HepG2 (cell line): ENCODE results near the gene KRTAP10-11. TPM values are rescaled to one million over a fixed set of nuclear protein-coding genes. Genes with fewer than 3 reads are reported as not detected.

Source experiments
- ATAC-seq: fragments of 200-7000 bp; cut with Tn5 transposase; 3 replicates; pipeline ENCODE4 v1.9.1; 2020; ENCODE audit warnings: mild to moderate bottlenecking, moderate library complexity
- BruUV-seq: library from RNA; stranded (reverse); fragments of 400-500 nt; replicated peaks from 2 replicates; lab custom pipeline; 2021; lab: Mats Ljungman, UMichigan
- CTCF ChIA-PET: fragments of 300-600 bp; formaldehyde crosslinking; extraction: SDS; loops from one replicate; lab custom pipeline; 2021; ENCODE audit warnings: low total read pairs, inconsistent platforms, low intra/inter-chr PET ratio; lab: Yijun Ruan, JAX
- POLR2A ChIA-PET: fragments of 350-600 bp; sonication (Branson Sonifier 250); formaldehyde crosslinking; loops from one replicate; lab custom pipeline; 2020; ENCODE audit warnings: antibody characterized with exemption, inconsistent platforms; lab: Yijun Ruan, JAX
- DNase-seq: peaks from one replicate; pipeline ENCODE4 v3.0.0-alpha.2; 2015; ENCODE audit warnings: low spot score
- FAIRE-seq: peaks from 3 replicates; lab custom pipeline; 2011; peaks lifted over from hg19 to GRCh38; lab: Jason Lieb, UNC
- H2AFZ ChIP-seq: one replicate; pipeline ENCODE4 v1.6.1; 2011; ENCODE audit warnings: low read length, inconsistent platforms
- H3K27ac ChIP-seq: fragments of 300-600 bp; 3 replicates; pipeline ENCODE4 v1.8.0; 2011; ENCODE audit warnings: mixed run types, mild to moderate bottlenecking, mixed read lengths, low read length, inconsistent platforms; ENCODE audit not compliant: insufficient read depth; ENCODE audit errors: extremely low read length
- H3K27me3 ChIP-seq, 2 experiments: fragments of 200-600 bp in 1 of 2; 2 replicates in 1 of 2; 3 replicates in 1 of 2; pipeline versions ENCODE4 v1.6.0 to v1.8.0; 2011; ENCODE audit warnings: low read length in 2 of 2, mild to moderate bottlenecking in 2 of 2, moderate library complexity in 2 of 2, inconsistent platforms in 1 of 2; ENCODE audit not compliant: insufficient read depth in 2 of 2, control insufficient read depth in 1 of 2
- H3K36me3 ChIP-seq, 2 experiments: fragments of 200-600 bp in 1 of 2; replicated peaks in 1 of 2; 2 replicates in 1 of 2; 3 replicates in 1 of 2; pipeline versions ENCODE4 v1.5.1 to v1.8.0; 2011; ENCODE audit warnings: low read length in 2 of 2, inconsistent platforms in 1 of 2; ENCODE audit not compliant: insufficient read depth in 2 of 2, control insufficient read depth in 1 of 2
- H3K4me1 ChIP-seq: 2 replicates; pipeline ENCODE4 v1.5.1; 2012; ENCODE audit warnings: low read length, inconsistent platforms; ENCODE audit not compliant: insufficient read depth
- H3K4me2 ChIP-seq: 2 replicates; pipeline ENCODE4 v1.6.0; 2011; ENCODE audit warnings: low read depth, low read length, inconsistent platforms
- H3K4me3 ChIP-seq, 3 experiments: fragments of 200-600 bp in 1 of 3; sonication (generic), shearing (Covaris generic) in 1 of 3; replicated peaks in 1 of 3; 2 replicates each; pipeline ENCODE4 v1.5.1; 2011 to 2016; ENCODE audit warnings: low read length in 3 of 3, inconsistent platforms in 2 of 3, low read depth in 2 of 3, mild to moderate bottlenecking in 2 of 3, control low read depth in 1 of 3, mixed read lengths in 1 of 3; ENCODE audit not compliant: insufficient read depth in 1 of 3
- H3K79me2 ChIP-seq: one replicate; pipeline ENCODE4 v1.6.1; 2011; ENCODE audit warnings: low read length, inconsistent platforms; ENCODE audit not compliant: insufficient read depth
- H3K9ac ChIP-seq: 2 replicates; pipeline ENCODE4 v1.6.0; 2011; ENCODE audit warnings: mild to moderate bottlenecking, low read depth, low read length, inconsistent platforms; ENCODE audit not compliant: insufficient read depth
- H3K9me3 ChIP-seq: 2 replicates; pipeline ENCODE4 v1.5.1; 2012; ENCODE audit warnings: mild to moderate bottlenecking, low read length
- H4K20me1 ChIP-seq: 2 replicates; pipeline ENCODE4 v1.6.0; 2011; ENCODE audit warnings: inconsistent platforms, mild to moderate bottlenecking, low read length, moderate library complexity; ENCODE audit not compliant: insufficient read depth
- E2F5 ChIP-seq: sonication (generic); formaldehyde crosslinking; conservative IDR thresholded peaks from 2 replicates; pipeline ENCODE4 v1.4.0; 2020; ENCODE audit warnings: missing genetic modification reagents
- EHMT2 ChIP-seq: fragments of 200-600 bp; sonication (generic); IDR thresholded peaks from 2 replicates; pipeline ENCODE4 v1.7.0; 2017; ENCODE audit warnings: antibody characterized with exemption, low read depth, low read length, borderline replicate concordance
- NFATC3 ChIP-seq: sonication (generic); formaldehyde crosslinking; IDR thresholded peaks from 2 replicates; pipeline ENCODE4 v1.5.1; 2020; ENCODE audit warnings: mild to moderate bottlenecking, missing genetic modification reagents
- RORA ChIP-seq: sonication (generic); formaldehyde crosslinking; IDR thresholded peaks from 2 replicates; pipeline ENCODE4 v1.5.0; 2020; ENCODE audit warnings: mild to moderate bottlenecking, missing genetic modification reagents, moderate library complexity
- SNAI1 ChIP-seq: sonication (generic); formaldehyde crosslinking; IDR thresholded peaks from 2 replicates; pipeline ENCODE4 v1.5.0; 2020; ENCODE audit warnings: mild to moderate bottlenecking, missing genetic modification reagents, borderline replicate concordance
- SRF ChIP-seq: IDR thresholded peaks from 2 replicates; pipeline ENCODE4 v1.6.1; 2011; ENCODE audit warnings: mild to moderate bottlenecking, low read depth, low read length, moderate library complexity
- ZNF3 ChIP-seq: IDR thresholded peaks from 2 replicates; pipeline ENCODE4 v1.7.0; 2017; ENCODE audit warnings: inconsistent platforms
- ZNF510 ChIP-seq: sonication (generic); formaldehyde crosslinking; IDR thresholded peaks from 2 replicates; pipeline ENCODE4 v1.4.0; 2020; ENCODE audit warnings: low read depth, mild to moderate bottlenecking, missing genetic modification reagents
- ZNF713 ChIP-seq: sonication (generic); formaldehyde crosslinking; IDR thresholded peaks from 2 replicates; pipeline ENCODE4 v1.4.0; 2020; ENCODE audit warnings: mild to moderate bottlenecking, missing genetic modification reagents
- WGBS: methylation state at CpG from one replicate; pipeline ENCODE4 v1.1.6; 2017; ENCODE audit warnings: low lambda C conversion rate; 5-methylcytosine and 5-hydroxymethylcytosine counted together
- in situ Hi-C: cut with HindIII; loops from 2 replicates; pipeline ENCODE4 v1.10.0; 2017; ENCODE audit warnings: low pct_unique_long_range_greater_than_20kb; ENCODE audit not compliant: extremely low pct_ligation_motif_present
- intact Hi-C: fragments of 100-400 bp; cut with micrococcal nuclease; formaldehyde crosslinking; loops from one replicate; pipeline ENCODE4 v1.10.0; 2022; ENCODE audit not compliant: unreplicated experiment
- polyA plus RNA-seq, 8 experiments: library from polyadenylated mRNA; depleted of rRNA in 3 of 8; stranded (reverse) in 7 of 8; unstranded in 1 of 8; fragments of >200 nt; fragmentation: Illumina TruSeq in 4 of 8; extraction: Trizol in 4 of 8; gene quantifications; 2 replicates each; pipeline versions ENCODE4 v1.2.1 to v1.2.3, GENCODE V29; 2011 to 2016; ENCODE audit warnings: low read depth in 4 of 8, missing spikeins in 1 of 8, mixed read lengths in 1 of 8; ENCODE audit not compliant: insufficient read depth in 1 of 8
- total RNA-seq, 5 experiments: library from RNA; depleted of rRNA; stranded (reverse); fragments of >200 nt; fragmentation: Illumina TruSeq; extraction: Trizol; gene quantifications; 2 replicates each; pipeline ENCODE4 v1.2.3, GENCODE V29; 2016; ENCODE audit warnings: low read depth in 1 of 5
- TF ChIP-seq, protein P1 (sequence below): conservative IDR thresholded peaks from 2 replicates; pipeline ENCODE4 v1.6.1; 2018; ENCODE audit warnings: missing genetic modification reagents

Gene KRTAP10-11
- total and polyA plus RNA-seq, 2 of the 13 experiments (the other 11 are each of a cell fraction or from before 2014, with no cell fraction given), result not detected

- intact Hi-C loops, result no loop called here
- H3K9ac ChIP-seq, result no peak overlapping the region
- no peak overlapping the region for H3K27ac ChIP-seq
- no peak overlapping the region for H3K4me3 ChIP-seq
- no peaks in the 10 kb centered on the region for H3K4me1 ChIP-seq
- ATAC-seq, result no peak
- no peaks in the 10 kb centered on the region for H3K79me2 ChIP-seq
- no peak for FAIRE-seq
- no peak overlapping the region for H3K4me2 ChIP-seq
- ChIA-PET CTCF (no interaction called here), POLR2A (no interaction called here)
- H3K36me3 ChIP-seq, result no peaks in the 10 kb centered on the region
- H3K9me3 ChIP-seq, result peaks cover 12% of the 10 kb centered on the region; the same call in 1 of the 2 replicates
- WGBS, result 34% methylated on average over 5 of the region's 17 CpGs
- H4K20me1 ChIP-seq, result no peaks in the 10 kb centered on the region
- TF ChIP-seq SNAI1 (CRISPR knock-in tag), result no peak
- TF ChIP-seq RORA (CRISPR knock-in tag), result no peak
- TF ChIP-seq ZNF510 (CRISPR knock-in tag), result no peak
- no peak for TF ChIP-seq ZNF713 (CRISPR knock-in tag)
- no peak for TF ChIP-seq ZNF3
- TF ChIP-seq E2F5, result no peak
- no peak for TF ChIP-seq EHMT2
- TF ChIP-seq SRF, result no peak
- TF ChIP-seq, protein P1, sequence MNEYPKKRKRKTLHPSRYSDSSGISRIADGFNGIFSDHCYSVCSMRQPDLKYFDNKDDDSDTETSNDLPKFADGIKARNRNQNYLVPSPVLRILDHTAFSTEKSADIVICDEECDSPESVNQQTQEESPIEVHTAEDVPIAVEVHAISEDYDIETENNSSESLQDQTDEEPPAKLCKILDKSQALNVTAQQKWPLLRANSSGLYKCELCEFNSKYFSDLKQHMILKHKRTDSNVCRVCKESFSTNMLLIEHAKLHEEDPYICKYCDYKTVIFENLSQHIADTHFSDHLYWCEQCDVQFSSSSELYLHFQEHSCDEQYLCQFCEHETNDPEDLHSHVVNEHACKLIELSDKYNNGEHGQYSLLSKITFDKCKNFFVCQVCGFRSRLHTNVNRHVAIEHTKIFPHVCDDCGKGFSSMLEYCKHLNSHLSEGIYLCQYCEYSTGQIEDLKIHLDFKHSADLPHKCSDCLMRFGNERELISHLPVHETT (CRISPR knock-in tag), result no peak
- TF ChIP-seq NFATC3 (CRISPR knock-in tag), result no peak
- DNase-seq, result no peak
- BruUV-seq, result no TSS peak
- peaks cover 1 to 28% of the 10 kb centered on the region in 2 experiments; a peak in 3 of 5 replicates for H3K27me3 ChIP-seq
- H2AFZ ChIP-seq, result no peak overlapping the region
- in situ Hi-C loops, result no loop called here
Measured at GRCh38 chr21:44615911-44616590, 30.2 kb upstream of the KRTAP10-11 start.
